Neural progenitor cell (in vitro differentiated cells): Measurements from ENCODE around the gene CRISP3. TPM values are rescaled to one million over a fixed set of nuclear protein-coding genes. Genes with fewer than 3 reads are reported as not detected.

Experiments used
- DNase-seq: peaks from one replicate; pipeline ENCODE4 v3.0.0-alpha.2; 2016; ENCODE audit warnings: low spot score
- H2AFZ ChIP-seq: fragments of 200-600 bp; sonication (generic); replicated peaks from 2 replicates; pipeline ENCODE4 v1.6.1; 2016; ENCODE audit warnings: antibody characterized with exemption
- H3F3A ChIP-seq: fragments of 200-600 bp; sonication (generic); 2 replicates; pipeline ENCODE4 v1.6.1; 2016; ENCODE audit warnings: antibody characterized with exemption, low read depth
- H3K27ac ChIP-seq: fragments of 200-600 bp; sonication (generic); 2 replicates; pipeline ENCODE4 v1.5.1; 2016; ENCODE audit warnings: mild to moderate bottlenecking
- H3K27me3 ChIP-seq: fragments of 200-600 bp; sonication (generic); 2 replicates; pipeline ENCODE4 v1.6.1; 2016; ENCODE audit warnings: mild to moderate bottlenecking, moderate library complexity
- H3K36me3 ChIP-seq: fragments of 200-600 bp; sonication (generic); 2 replicates; pipeline ENCODE4 v1.5.1; 2016
- H3K4me1 ChIP-seq: fragments of 200-600 bp; sonication (generic); 2 replicates; pipeline ENCODE4 v1.6.1; 2016; ENCODE audit warnings: mixed run types
- H3K4me2 ChIP-seq: fragments of 200-600 bp; sonication (generic); 2 replicates; pipeline ENCODE4 v1.6.1; 2016
- H3K4me3 ChIP-seq: fragments of 200-600 bp; sonication (generic); 2 replicates; pipeline ENCODE4 v1.5.1; 2016
- H3K79me2 ChIP-seq: fragments of 200-600 bp; sonication (generic); 2 replicates; pipeline ENCODE4 v1.6.1; 2016; ENCODE audit warnings: low read depth
- H3K9ac ChIP-seq: fragments of 200-600 bp; sonication (generic); 2 replicates; pipeline ENCODE4 v1.6.1; 2016
- H3K9me3 ChIP-seq: fragments of 200-600 bp; sonication (generic); 2 replicates; pipeline ENCODE4 v1.5.1; 2016; ENCODE audit warnings: low read depth
- H4K20me1 ChIP-seq: fragments of 200-600 bp; sonication (generic); 2 replicates; pipeline ENCODE4 v1.6.1; 2016; ENCODE audit warnings: low read depth
- H3K27ac Mint-ChIP-seq: 3 replicates; pipeline ENCODE4 v1.8.0; 2021; ENCODE audit warnings: mixed read lengths
- H3K27me3 Mint-ChIP-seq: 2 replicates; pipeline ENCODE4 v1.8.0; 2022; ENCODE audit warnings: low read depth, mild to moderate bottlenecking, inconsistent platforms, moderate library complexity, mixed read lengths; ENCODE audit not compliant: insufficient read depth
- H3K36me3 Mint-ChIP-seq: 3 replicates; pipeline ENCODE4 v1.8.0; 2021; ENCODE audit warnings: mixed read lengths
- H3K4me1 Mint-ChIP-seq: 3 replicates; pipeline ENCODE4 v1.8.0; 2021; ENCODE audit warnings: mixed read lengths
- H3K4me3 Mint-ChIP-seq: 3 replicates; pipeline ENCODE4 v1.8.0; 2021; ENCODE audit warnings: mild to moderate bottlenecking, moderate library complexity, mixed read lengths
- H3K9me3 Mint-ChIP-seq: 3 replicates; pipeline ENCODE4 v1.8.0; 2020; ENCODE audit warnings: mixed read lengths
- CTCF ChIP-seq: fragments of 200-600 bp; sonication (generic); IDR thresholded peaks from 2 replicates; pipeline ENCODE4 v1.5.1; 2017; ENCODE audit warnings: antibody characterized with exemption, mild to moderate bottlenecking
- EZH2 ChIP-seq: fragments of 200-600 bp; sonication (generic); IDR thresholded peaks from 2 replicates; pipeline ENCODE4 v1.6.1; 2017; ENCODE audit warnings: antibody characterized with exemption, mild to moderate bottlenecking, moderate library complexity
- EZH2phosphoT487 ChIP-seq: fragments of 200-600 bp; sonication (generic); IDR thresholded peaks from 2 replicates; pipeline ENCODE4 v1.6.1; 2017; ENCODE audit warnings: antibody characterized with exemption
- total RNA-seq: library from RNA; depleted of rRNA; stranded (reverse); fragments of >200 nt; gene quantifications from 2 replicates; pipeline ENCODE4 v1.2.3, GENCODE V29; 2015; ENCODE audit warnings: low replicate concordance

The CRISP3 gene
- total RNA-seq, 1 donor from 2014 or later, result not detected

- TF ChIP-seq CTCF (no peak), EZH2 (no peak), EZH2phosphoT487 (no peak)
- H3F3A ChIP-seq, result no peaks in the 10 kb centered on the region
- no peaks in the 10 kb centered on the region for H3K79me2 ChIP-seq
- H3K27ac ChIP-seq, result no peak overlapping the region
- H2AFZ ChIP-seq, result peak overlapping the region; percentile 0
- no peaks in the 10 kb centered on the region for H4K20me1 ChIP-seq
- Mint-ChIP-seq H3K36me3 (no peaks in the 10 kb centered on the region), H3K9me3 (no peaks in the 10 kb centered on the region), H3K27ac (no peak overlapping the region), H3K27me3 (no peaks in the 10 kb centered on the region), H3K4me1 (no peaks in the 10 kb centered on the region), H3K4me3 (no peak overlapping the region)
- no peak overlapping the region for H3K4me2 ChIP-seq
- no peak overlapping the region for H3K9ac ChIP-seq
- H3K4me3 ChIP-seq, result no peak overlapping the region
- no peaks in the 10 kb centered on the region for H3K36me3 ChIP-seq
- no peaks in the 10 kb centered on the region for H3K9me3 ChIP-seq
- no peaks in the 10 kb centered on the region for H3K4me1 ChIP-seq
- H3K27me3 ChIP-seq, result no peaks in the 10 kb centered on the region
- DNase-seq, result peak; percentile 4
Measured at GRCh38 chr6:49764571-49765236, 20.5 kb upstream of the CRISP3 start.

GRCh38 chr6:49743429-49743828 lies 759 bp downstream of the CRISP3 start:
- no peak overlapping the region for H3K4me3 ChIP-seq
- H4K20me1 ChIP-seq, result no peaks in the 10 kb centered on the region
- no peaks in the 10 kb centered on the region for H3K36me3 ChIP-seq
- H3K27me3 ChIP-seq, result no peaks in the 10 kb centered on the region
- TF ChIP-seq EZH2, result no peak
- TF ChIP-seq EZH2phosphoT487, result no peak
- no peak for TF ChIP-seq CTCF
- H3K9me3 ChIP-seq, result no peaks in the 10 kb centered on the region
- DNase-seq, result no peak
- Mint-ChIP-seq H3K4me1 (no peaks in the 10 kb centered on the region), H3K27me3 (no peaks in the 10 kb centered on the region), H3K4me3 (no peak overlapping the region), H3K9me3 (no peaks in the 10 kb centered on the region), H3K36me3 (no peaks in the 10 kb centered on the region), H3K27ac (no peak overlapping the region)
- H3K4me1 ChIP-seq, result no peaks in the 10 kb centered on the region
- H3K27ac ChIP-seq, result no peak overlapping the region
- no peak overlapping the region for H3K9ac ChIP-seq
- no peaks in the 10 kb centered on the region for H3F3A ChIP-seq
- H3K79me2 ChIP-seq, result no peaks in the 10 kb centered on the region
- H2AFZ ChIP-seq, result peak overlapping the region; percentile 19
- no peak overlapping the region for H3K4me2 ChIP-seq

- TF ChIP-seq EZH2phosphoT487 (no peak), CTCF (no peak), EZH2 (no peak)
- Histone ChIP-seq H3K4me3 (no peak overlapping the region), H3K9me3 (no peaks in the 10 kb centered on the region), H2AFZ (no peak overlapping the region), H3K4me2 (no peak overlapping the region), H3F3A (no peaks in the 10 kb centered on the region), H3K36me3 (no peaks in the 10 kb centered on the region), H3K9ac (no peak overlapping the region), H3K27me3 (no peaks in the 10 kb centered on the region), H3K79me2 (no peaks in the 10 kb centered on the region), H3K4me1 (no peaks in the 10 kb centered on the region), H4K20me1 (no peaks in the 10 kb centered on the region), H3K27ac (no peak overlapping the region)
- Mint-ChIP-seq H3K9me3 (no peaks in the 10 kb centered on the region), H3K4me1 (no peaks in the 10 kb centered on the region), H3K27ac (no peak overlapping the region), H3K36me3 (no peaks in the 10 kb centered on the region), H3K27me3 (no peaks in the 10 kb centered on the region), H3K4me3 (no peak overlapping the region)
- no peak for DNase-seq
Measured at GRCh38 chr6:49739423-49739822, 4.8 kb downstream of the CRISP3 start.
